ENCODE data around the gene REV3L. TPM values are rescaled to one million over a fixed set of nuclear protein-coding genes. Genes with fewer than 3 reads are reported as not detected.

Gene REV3L
- total and polyA plus RNA-seq, 2 donors (not counting 1 experiment from before 2014, with no cell fraction given), result 4.7 to 37.9 TPM

DNA sequence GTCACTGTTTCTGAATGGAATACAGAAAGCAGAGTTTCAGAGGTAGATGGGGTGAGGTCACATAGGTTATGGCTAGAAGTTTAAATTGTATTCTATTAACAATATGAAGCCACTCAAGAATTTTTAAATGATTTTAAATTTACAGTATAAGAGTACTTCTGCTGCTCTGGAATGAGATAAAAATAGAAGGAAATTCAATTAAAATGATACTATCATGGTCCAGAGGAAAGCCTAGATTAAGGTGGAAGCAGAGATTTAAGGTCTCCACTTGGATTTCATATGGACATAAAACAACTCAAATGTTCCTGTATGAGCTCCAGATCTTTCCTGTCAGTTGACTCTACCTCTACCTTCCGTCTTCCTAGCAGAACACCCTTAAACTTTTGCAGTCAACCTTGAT, 68.6 kb downstream of the REV3L start:
- peaks cover 23% of the 10 kb centered on the region for H3K4me1 Mint-ChIP-seq
- Histone ChIP-seq H3K4me2 (replicated peaks; ENCODE audit: low read depth, low read length, poor library complexity, severe bottlenecking) (no peak overlapping the region), H2AFZ (ENCODE audit: insufficient read depth, low read depth, low read length, poor library complexity, severe bottlenecking) (no peak overlapping the region), H3K9me3 (ENCODE audit: control extremely low read depth in 1 of 3, control insufficient read depth in 2 of 3, insufficient read depth in 1 of 3, low read length in 2 of 3) (no peaks in the 10 kb centered on the region), H3K9ac (ENCODE audit: low read length) (no peak overlapping the region), H4K20me1 (ENCODE audit: control insufficient read depth, insufficient read depth, low read length, poor library complexity, severe bottlenecking) (no peaks in the 10 kb centered on the region), H3K79me2 (ENCODE audit: control insufficient read depth, insufficient read depth, low read length) (peaks cover 15% of the 10 kb centered on the region), H3K27me3 (replicated peaks in 1 of 4; ENCODE audit: control extremely low read depth in 1 of 4, control insufficient read depth in 3 of 4, insufficient read depth in 4 of 4, low read length in 3 of 4) (no peaks in the 10 kb centered on the region), H3K4me1 (ENCODE audit: control insufficient read depth in 2 of 2, insufficient read depth in 2 of 2, low read length in 2 of 2) (peaks cover 22 to 23% of the 10 kb centered on the region in 2 donors), H3K36me3 (replicated peaks in 1 of 2; ENCODE audit: control extremely low read depth in 1 of 2, control insufficient read depth in 1 of 2, extremely low read depth in 1 of 2, insufficient read depth in 2 of 2, low read length in 1 of 2) (peaks cover 1 to 9% of the 10 kb centered on the region in 2 experiments), H3K27ac (ENCODE audit: low read length in 2 of 2) (no peak overlapping the region), H3K4me3 (ENCODE audit: control extremely low read depth in 1 of 5, extremely low read depth in 1 of 5, insufficient read depth in 1 of 5, low read depth in 2 of 5, low read length in 4 of 5) (no peak overlapping the region)
- ATAC-seq (ENCODE audit: low read depth), result no peak
- H3K27me3 Mint-ChIP-seq, result no peaks in the 10 kb centered on the region
- no peak overlapping the region for H3K27ac Mint-ChIP-seq
- H3K4me3 Mint-ChIP-seq, result no peak overlapping the region
- POLR2A ChIA-PET, result no interaction called here
- CTCF ChIA-PET, result no interaction called here
- H3K9me3 Mint-ChIP-seq (ENCODE audit: insufficient read depth), result no peaks in the 10 kb centered on the region
- no peak for DNase-seq
- intact Hi-C loops (cut with micrococcal nuclease), result loop anchor here (5.0 kb wide), 1 partner anchor 37 kb away; no protein-coding TSS in a partner anchor
- TF ChIP-seq EZH2 (IDR thresholded peaks at IDR 0.05; ENCODE audit: borderline replicate concordance, insufficient read depth, low read depth, low read length, poor library complexity, severe bottlenecking), result no peak
- no peak for TF ChIP-seq CTCF (IDR thresholded peaks at IDR 0.05)
- WGBS (ENCODE audit: insufficient coverage), result 93% methylated on average over 1 of the region's 1 CpG

DNA sequence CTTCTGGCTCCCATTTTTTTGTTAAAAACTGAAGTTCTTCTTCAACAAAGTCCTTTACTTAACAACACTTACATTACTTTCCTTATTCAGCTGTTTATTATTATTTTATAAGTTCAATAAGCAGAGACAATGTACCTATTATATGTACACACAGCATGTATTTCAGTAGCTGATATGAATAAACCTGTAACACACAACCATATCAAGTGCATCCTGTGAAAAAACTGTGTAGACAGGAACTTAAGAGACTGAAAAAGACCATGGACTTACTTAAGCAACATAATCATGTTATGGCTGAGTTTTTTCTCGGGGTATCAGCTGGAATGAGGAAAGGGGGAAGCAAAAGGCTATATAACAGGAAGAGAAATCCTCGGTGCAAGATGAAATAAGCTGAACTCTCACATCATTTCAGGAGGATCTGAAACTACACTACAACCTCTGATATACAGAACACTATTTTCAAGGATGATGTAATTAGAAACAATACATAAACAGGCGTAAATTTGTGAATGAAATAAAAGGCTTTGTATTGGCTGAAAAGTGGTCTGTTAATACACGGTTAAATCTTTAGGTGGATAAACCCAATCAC, 70.9 kb downstream of the REV3L start:
- DNase-seq, result peak; percentile 70
- peak; percentile 72 for ATAC-seq (ENCODE audit: low read depth)
- H3K9me3 Mint-ChIP-seq (ENCODE audit: insufficient read depth), result no peaks in the 10 kb centered on the region
- peaks cover 22 to 23% of the 10 kb centered on the region in 2 donors for H3K4me1 ChIP-seq (ENCODE audit: control insufficient read depth in 2 of 2, insufficient read depth in 2 of 2, low read length in 2 of 2)
- no peaks in the 10 kb centered on the region for H3K27me3 ChIP-seq (replicated peaks in 1 of 4; ENCODE audit: control extremely low read depth in 1 of 4, control insufficient read depth in 3 of 4, insufficient read depth in 4 of 4, low read length in 3 of 4)
- ChIA-PET CTCF (interaction anchor here (1.0 to 1.7 kb wide), 2 partner anchors 66 to 153 kb away, joined by 3 to 6 read pairs; a partner anchor contains a TSS), POLR2A (interaction anchor here (0.6 to 0.7 kb wide), 2 partner anchors 26 to 599 kb away, joined by 3 read pairs; no protein-coding TSS in a partner anchor)
- H3K4me3 ChIP-seq (ENCODE audit: control extremely low read depth in 1 of 5, extremely low read depth in 1 of 5, insufficient read depth in 1 of 5, low read depth in 2 of 5, low read length in 4 of 5), result no peak overlapping the region
- intact Hi-C loops (cut with micrococcal nuclease), result loop anchor here (5.0 kb wide), 1 partner anchor 35 kb away; no protein-coding TSS in a partner anchor
- H3K9ac ChIP-seq (ENCODE audit: low read length), result no peak overlapping the region
- H3K4me3 Mint-ChIP-seq, result peak overlapping the region; percentile 40
- H3K4me2 ChIP-seq (replicated peaks; ENCODE audit: low read depth, low read length, poor library complexity, severe bottlenecking), result peak overlapping the region; percentile 23
- H2AFZ ChIP-seq (ENCODE audit: insufficient read depth, low read depth, low read length, poor library complexity, severe bottlenecking), result peak overlapping the region; percentile 24
- H3K27me3 Mint-ChIP-seq, result no peaks in the 10 kb centered on the region
- no peaks in the 10 kb centered on the region for H3K9me3 ChIP-seq (ENCODE audit: control extremely low read depth in 1 of 3, control insufficient read depth in 2 of 3, insufficient read depth in 1 of 3, low read length in 2 of 3)
- WGBS (ENCODE audit: insufficient coverage), result no CpG with 5 or more reads among the region's 4 CpGs
- H4K20me1 ChIP-seq (ENCODE audit: control insufficient read depth, insufficient read depth, low read length, poor library complexity, severe bottlenecking), result no peaks in the 10 kb centered on the region
- H3K27ac Mint-ChIP-seq, result peak overlapping the region; percentile 68
- peaks cover 1 to 9% of the 10 kb centered on the region in 2 experiments for H3K36me3 ChIP-seq (replicated peaks in 1 of 2; ENCODE audit: control extremely low read depth in 1 of 2, control insufficient read depth in 1 of 2, extremely low read depth in 1 of 2, insufficient read depth in 2 of 2, low read length in 1 of 2)
- TF ChIP-seq CTCF (IDR thresholded peaks at IDR 0.05) (no peak), EZH2 (IDR thresholded peaks at IDR 0.05; ENCODE audit: borderline replicate concordance, insufficient read depth, low read depth, low read length, poor library complexity, severe bottlenecking) (no peak)
- H3K4me1 Mint-ChIP-seq, result peaks cover 26% of the 10 kb centered on the region
- H3K79me2 ChIP-seq (ENCODE audit: control insufficient read depth, insufficient read depth, low read length), result peaks cover 6% of the 10 kb centered on the region
- peak overlapping the region; percentile 50 to 70 for H3K27ac ChIP-seq (ENCODE audit: low read length in 2 of 2)
